GM12891 (cell line): Measurements from ENCODE around the gene EHBP1.
"Not testable (repeated sequence)": the region's sequence is repeated elsewhere in the genome, so short reads cannot be mapped to it uniquely, and the experiment has no call there.

Source experiments
- PAX5 ChIP-seq: IDR thresholded peaks from 2 replicates; pipeline ENCODE4 v1.6.1; 2011; ENCODE audit warnings: low read length, moderate library complexity, mild to moderate bottlenecking; ENCODE audit not compliant: insufficient read depth, severe bottlenecking
- POLR2A ChIP-seq: IDR thresholded peaks from 2 replicates; pipeline ENCODE4 v1.6.1; 2011; ENCODE audit warnings: low read depth, low read length, control low read depth
- POLR2AphosphoS5 ChIP-seq: IDR thresholded peaks from 2 replicates; pipeline ENCODE4 v1.6.1; 2011; ENCODE audit warnings: low read depth, low read length, control low read depth
- POU2F2 ChIP-seq: IDR thresholded peaks from 2 replicates; pipeline ENCODE4 v1.6.1; 2011; ENCODE audit warnings: low read depth, mild to moderate bottlenecking, control low read depth, low read length, moderate library complexity
- SPI1 ChIP-seq: IDR thresholded peaks from 2 replicates; pipeline ENCODE4 v1.6.1; 2011; ENCODE audit warnings: low read depth, low read length, control low read depth
- TAF1 ChIP-seq: IDR thresholded peaks from 2 replicates; pipeline ENCODE4 v1.6.1; 2011; ENCODE audit warnings: low read depth, low read length, control low read depth

GRCh38 chr2:62749111-62749510 lies 43.6 kb downstream of the EHBP1 start:
- TF ChIP-seq SPI1, POLR2A, POLR2AphosphoS5, TAF1, PAX5, POU2F2: not testable (repeated sequence)
